ENCODE results near the gene CLBA1.
"Not testable (repeated sequence)": the region's sequence is repeated elsewhere in the genome, so short reads cannot be mapped to it uniquely, and the experiment has no call there.

The CLBA1 gene

GRCh38 chr14:105023144-105023543 lies 37.6 kb downstream of the CLBA1 start:
- no peak for DNase-seq (ENCODE audit: low read depth in 2 of 2)

GRCh38 chr14:105023791-105024480 lies 38.3 kb downstream of the CLBA1 start:
- no peak for DNase-seq (ENCODE audit: low read depth in 2 of 2)

GRCh38 chr14:105025429-105025828 lies 39.8 kb downstream of the CLBA1 start:
- DNase-seq (ENCODE audit: low read depth in 2 of 2) = no peak

- DNase-seq (ENCODE audit: low read depth in 2 of 2) = no peak
Observed at GRCh38 chr14:105026033-105026785, 40.6 kb downstream of the CLBA1 start.

GRCh38 chr14:105026802-105027563 lies 41.4 kb downstream of the CLBA1 start:
- DNase-seq (ENCODE audit: low read depth in 2 of 2) = no peak

GRCh38 chr14:105027718-105028117 lies 42.1 kb downstream of the CLBA1 start:
- not testable (repeated sequence) for DNase-seq (ENCODE audit: low read depth in 2 of 2)

GRCh38 chr14:105028251-105028927 lies 42.8 kb downstream of the CLBA1 start:
- no peak for DNase-seq (ENCODE audit: low read depth in 2 of 2)

- DNase-seq (ENCODE audit: low read depth in 2 of 2) = no peak
Observed at GRCh38 chr14:105029402-105029801, 43.8 kb downstream of the CLBA1 start.

GRCh38 chr14:105030194-105030593 lies 44.6 kb downstream of the CLBA1 start:
- no peak for DNase-seq (ENCODE audit: low read depth in 2 of 2)

- DNase-seq (ENCODE audit: low read depth in 2 of 2) = no peak
Observed at GRCh38 chr14:105030836-105031396, 45.3 kb downstream of the CLBA1 start.

GRCh38 chr14:105032451-105032901 lies 46.9 kb downstream of the CLBA1 start:
- DNase-seq (ENCODE audit: low read depth in 2 of 2) = not testable (repeated sequence)

- DNase-seq (ENCODE audit: low read depth in 2 of 2) = not testable (repeated sequence)
Observed at GRCh38 chr14:105033412-105033900, 47.9 kb downstream of the CLBA1 start.

GRCh38 chr14:105034315-105035039 lies 48.9 kb downstream of the CLBA1 start:
- DNase-seq (ENCODE audit: low read depth in 2 of 2) = no peak

GRCh38 chr14:105035616-105036015 lies 50.0 kb downstream of the CLBA1 start:
- not testable (repeated sequence) for DNase-seq (ENCODE audit: low read depth in 2 of 2)

- DNase-seq (ENCODE audit: low read depth in 2 of 2) = no peak
Observed at GRCh38 chr14:105039458-105040205, 54.0 kb downstream of the CLBA1 start.

- DNase-seq (ENCODE audit: low read depth in 2 of 2) = no peak
Observed at GRCh38 chr14:105041841-105042765, 56.5 kb downstream of the CLBA1 start.

GRCh38 chr14:105042813-105043212 lies 57.2 kb downstream of the CLBA1 start:
- no peak for DNase-seq (ENCODE audit: low read depth in 2 of 2)

- DNase-seq (ENCODE audit: low read depth in 2 of 2) = no peak
Observed at GRCh38 chr14:105043641-105044040, 58.1 kb downstream of the CLBA1 start.
